H1 (cell line): ENCODE results near the gene AFG1L. TPM values are rescaled to one million over a fixed set of nuclear protein-coding genes. Genes with fewer than 3 reads are reported as not detected.
"Not testable (repeated sequence)": the region's sequence is repeated elsewhere in the genome, so short reads cannot be mapped to it uniquely, and the experiment has no call there.

Experiments
- CTCF ChIA-PET: fragments of 300-600 bp; sonication (Branson Sonifier 250); formaldehyde crosslinking; loops from one replicate; lab custom pipeline; 2021; ENCODE audit not compliant: partially characterized antibody; lab: Charles Lee
- POLR2A ChIA-PET: fragments of 300-600 bp; sonication (Branson Sonifier 250); formaldehyde crosslinking; loops from one replicate; lab custom pipeline; 2021; ENCODE audit warnings: inconsistent platforms; ENCODE audit not compliant: partially characterized antibody; lab: Charles Lee
- DNase-seq, 2 experiments: peaks; one replicate each; pipeline versions ENCODE4 v3.0.0 to v3.0.0-alpha.2; 2010 to 2022; ENCODE audit warnings: low spot score in 2 of 2, low read depth in 1 of 2, mixed read lengths in 1 of 2
- FAIRE-seq: peaks from 2 replicates; lab custom pipeline; 2011; peaks lifted over from hg19 to GRCh38; lab: Jason Lieb, UNC
- H2AFZ ChIP-seq: 2 replicates; pipeline ENCODE4 v1.8.1; 2012; ENCODE audit warnings: low read length, inconsistent platforms
- H2AK5ac ChIP-seq: 2 replicates; pipeline ENCODE4 v1.6.1; 2013; ENCODE audit warnings: low read depth, low read length
- H2BK120ac ChIP-seq: replicated peaks from 2 replicates; pipeline ENCODE3; 2013; ENCODE audit warnings: low read depth, low read length, inconsistent platforms
- H2BK12ac ChIP-seq: 2 replicates; pipeline ENCODE4 v1.6.1; 2013; ENCODE audit warnings: low read depth, low read length
- H2BK15ac ChIP-seq: 2 replicates; pipeline ENCODE4 v1.6.1; 2013; ENCODE audit warnings: low read length
- H2BK20ac ChIP-seq: 2 replicates; pipeline ENCODE4 v1.6.1; 2013; ENCODE audit warnings: low read length
- H2BK5ac ChIP-seq: 2 replicates; pipeline ENCODE4 v1.6.1; 2013; ENCODE audit warnings: low read depth, low read length
- H3K14ac ChIP-seq: 2 replicates; pipeline ENCODE4 v1.6.1; 2013; ENCODE audit warnings: inconsistent platforms; ENCODE audit not compliant: insufficient read length
- H3K18ac ChIP-seq: 2 replicates; pipeline ENCODE4 v1.6.1; 2013; ENCODE audit warnings: low read length; ENCODE audit errors: extremely low read depth
- H3K23ac ChIP-seq: 2 replicates; pipeline ENCODE4 v1.6.1; 2013; ENCODE audit warnings: inconsistent platforms; ENCODE audit not compliant: insufficient read length
- H3K23me2 ChIP-seq: 2 replicates; pipeline ENCODE4 v1.6.1; 2013; ENCODE audit warnings: low read depth, low read length
- H3K27ac ChIP-seq: 2 replicates; pipeline ENCODE4 v1.6.1; 2011; ENCODE audit warnings: low read depth, low read length, inconsistent platforms
- H3K27me3 ChIP-seq, 4 experiments: replicated peaks in 1 of 4; 1 replicate in 1 of 4; 2 replicates in 3 of 4; pipeline versions ENCODE4 v1.6.1 to v1.8.1; 2011 to 2013; ENCODE audit warnings: low read length in 3 of 4, mild to moderate bottlenecking in 3 of 4, inconsistent platforms in 2 of 4, mixed read lengths in 2 of 4, moderate library complexity in 1 of 4; ENCODE audit not compliant: control insufficient read depth in 3 of 4, insufficient read depth in 3 of 4; ENCODE audit errors: extremely low read depth in 1 of 4
- H3K36me3 ChIP-seq, 4 experiments: 2 replicates each; pipeline versions ENCODE4 v1.6.1 to v1.8.1; 2011 to 2013; ENCODE audit warnings: mild to moderate bottlenecking in 4 of 4, low read length in 3 of 4, moderate library complexity in 2 of 4, control low read depth in 1 of 4, inconsistent platforms in 1 of 4; ENCODE audit not compliant: insufficient read depth in 4 of 4, control insufficient read depth in 2 of 4
- H3K4ac ChIP-seq: replicated peaks from 2 replicates; pipeline ENCODE3; 2013; ENCODE audit warnings: low read length, low read depth, mixed read lengths, inconsistent platforms; ENCODE audit not compliant: insufficient read length
- H3K4me1 ChIP-seq, 4 experiments: replicated peaks in 1 of 4; 1 replicate in 1 of 4; 2 replicates in 3 of 4; pipeline versions ENCODE4 v1.6.1 to v1.8.1; 2011 to 2013; ENCODE audit warnings: low read length in 3 of 4, inconsistent platforms in 2 of 4, mixed read lengths in 1 of 4; ENCODE audit not compliant: insufficient read depth in 4 of 4, control insufficient read depth in 3 of 4
- H3K4me2 ChIP-seq, 2 experiments: 2 replicates each; pipeline versions ENCODE4 v1.6.1 to v1.8.1; 2011 to 2013; ENCODE audit warnings: low read depth in 2 of 2, low read length in 2 of 2, control low read depth in 1 of 2, inconsistent platforms in 1 of 2, mild to moderate bottlenecking in 1 of 2; ENCODE audit not compliant: insufficient read depth in 1 of 2
- H3K4me3 ChIP-seq, 4 experiments: fragments of 200-600, 300-600 bp in 1 of 4; sonication (generic), shearing (Covaris generic), sonication (Bioruptor Twin) in 1 of 4; 2 replicates each; pipeline versions ENCODE4 v1.5.1 to v1.8.1; 2011 to 2016; ENCODE audit warnings: low read length in 4 of 4, low read depth in 3 of 4, control low read depth in 2 of 4, inconsistent platforms in 2 of 4, mild to moderate bottlenecking in 2 of 4, mixed read lengths in 1 of 4, moderate library complexity in 1 of 4; ENCODE audit not compliant: insufficient read depth in 2 of 4; ENCODE audit errors: extremely low read depth in 1 of 4
- H3K56ac ChIP-seq: replicated peaks from 2 replicates; pipeline ENCODE3; 2013; ENCODE audit warnings: low read depth, mild to moderate bottlenecking, mixed read lengths, low read length, inconsistent platforms; ENCODE audit not compliant: insufficient read length
- H3K79me1 ChIP-seq: 2 replicates; pipeline ENCODE4 v1.6.1; 2013; ENCODE audit warnings: low read depth, low read length, control low read depth
- H3K79me2 ChIP-seq, 2 experiments: 2 replicates each; pipeline versions ENCODE4 v1.6.1 to v1.8.1; 2012 to 2013; ENCODE audit warnings: low read length in 2 of 2, mild to moderate bottlenecking in 2 of 2, inconsistent platforms in 1 of 2; ENCODE audit not compliant: insufficient read depth in 2 of 2, control insufficient read depth in 1 of 2
- H3K9ac ChIP-seq, 4 experiments: replicated peaks in 1 of 4; 1 replicate in 1 of 4; 2 replicates in 3 of 4; pipeline versions ENCODE4 v1.6.1 to v1.8.1; 2011 to 2013; ENCODE audit warnings: low read depth in 3 of 4, low read length in 3 of 4, control low read depth in 2 of 4, mild to moderate bottlenecking in 2 of 4, moderate library complexity in 2 of 4, inconsistent platforms in 1 of 4; ENCODE audit errors: extremely low read depth in 1 of 4
- H3K9me3 ChIP-seq, 2 experiments: 2 replicates each; pipeline versions ENCODE4 v1.6.1 to v1.8.1; 2012 to 2013; ENCODE audit warnings: mild to moderate bottlenecking in 2 of 2, moderate library complexity in 2 of 2, control low read depth in 1 of 2, inconsistent platforms in 1 of 2, low read depth in 1 of 2, low read length in 1 of 2, mixed read lengths in 1 of 2; ENCODE audit not compliant: insufficient read depth in 2 of 2
- H4K20me1 ChIP-seq, 2 experiments: replicated peaks in 1 of 2; 2 replicates each; pipeline versions ENCODE3 to v1.8.1; 2011 to 2013; ENCODE audit warnings: inconsistent platforms in 2 of 2, low read length in 2 of 2, mild to moderate bottlenecking in 1 of 2; ENCODE audit not compliant: insufficient read depth in 2 of 2, control insufficient read depth in 1 of 2
- H4K5ac ChIP-seq: 2 replicates; pipeline ENCODE4 v1.6.1; 2013; ENCODE audit warnings: low read length, low read depth, mixed read lengths, inconsistent platforms; ENCODE audit not compliant: insufficient read length
- H4K8ac ChIP-seq: 2 replicates; pipeline ENCODE4 v1.8.0; 2013; ENCODE audit warnings: mild to moderate bottlenecking, moderate library complexity, low read length, inconsistent platforms; ENCODE audit not compliant: insufficient read depth; ENCODE audit errors: extremely low read depth
- H4K91ac ChIP-seq: replicated peaks from 2 replicates; pipeline ENCODE3; 2013; ENCODE audit warnings: low read length, mixed read lengths, inconsistent platforms; ENCODE audit not compliant: insufficient read length
- RBBP5 ChIP-seq: IDR thresholded peaks from 2 replicates; pipeline ENCODE4 v1.7.1; 2012; ENCODE audit warnings: low read depth, mild to moderate bottlenecking, inconsistent platforms, low read length, moderate library complexity, borderline replicate concordance
- WGBS, 2 experiments: shearing (Covaris generic) in 1 of 2; methylation state at CpG; one replicate each; pipeline versions ENCODE4 v1.1.6 to v1.1.7; 2013 to 2015; ENCODE audit warnings: low lambda C conversion rate in 2 of 2, mixed read lengths in 2 of 2, inconsistent platforms in 1 of 2, low coverage in 1 of 2, missing lambda C conversion rate in 1 of 2; ENCODE audit not compliant: insufficient replicate concordance in 2 of 2, insufficient coverage in 1 of 2, insufficient read length in 1 of 2; ENCODE audit errors: extremely low coverage in 1 of 2, missing lambda C conversion rate in 1 of 2; 5-methylcytosine and 5-hydroxymethylcytosine counted together
- polyA plus RNA-seq, 7 experiments: library from polyadenylated mRNA; depleted of rRNA in 3 of 7; stranded (reverse) in 5 of 7; unstranded in 2 of 7; fragments of >200 nt in 5 of 7; fragments of 200-250 nt in 2 of 7; gene quantifications; 1 replicate in 5 of 7; 2 replicates in 1 of 7; 4 replicates in 1 of 7; pipeline versions ENCODE4 v1.2.1 to v1.2.3, GENCODE V29; 2011 to 2013; ENCODE audit warnings: missing spikeins in 2 of 7, mixed read lengths in 2 of 7
- total RNA-seq: library from RNA; stranded (reverse); fragmentation: NEBNext Ultra II Directional; extraction: Animal tissue kit (Norgen Biotek cat#: 25700); gene quantifications from 2 replicates; pipeline ENCODE4 v1.2.1, GENCODE V29; 2021

Gene AFG1L
- total and polyA plus RNA-seq, 2 of the 8 experiments (the other 6 are each of a cell fraction or from before 2014, with no cell fraction given), result 0.98 to 5.7 TPM

GRCh38 chr6:108561309-108561647 lies 266.4 kb downstream of the AFG1L start:
- POLR2A ChIA-PET, result interaction anchor here (1.1 to 2.4 kb wide), 4 partner anchors 12 to 276 kb away, joined by 3 to 12 read pairs (median 4); no protein-coding TSS in a partner anchor
- H3K9ac ChIP-seq, result peak overlapping the region in 1 of 4 experiments; percentile 64; a peak in 1 of 7 replicates
- DNase-seq, result peak in 1 of 2 experiments; percentile 66

More at GRCh38 chr6:108561309-108561647, 266.4 kb downstream of the AFG1L start:
- not testable (repeated sequence) for H2BK120ac ChIP-seq, H3K36me3 ChIP-seq, H2BK5ac ChIP-seq, H2BK15ac ChIP-seq, H4K20me1 ChIP-seq, H4K8ac ChIP-seq, H3K9me3 ChIP-seq, H3K14ac ChIP-seq, H2BK20ac ChIP-seq, H4K91ac ChIP-seq, H3K27ac ChIP-seq, H2AFZ ChIP-seq, FAIRE-seq, H4K5ac ChIP-seq, H3K4ac ChIP-seq, H3K18ac ChIP-seq, H3K56ac ChIP-seq, H2AK5ac ChIP-seq, H3K79me1 ChIP-seq, H3K23ac ChIP-seq
- Histone ChIP-seq H3K27me3 (peaks cover 0 to 20% (median 10%) of the 10 kb centered on the region in 4 experiments; a peak in 5 of 7 replicates), H2BK12ac (0 out of 2 replicates have a peak overlapping the region, but pooled peaks have one; percentile 78), H3K79me2 (peaks cover 3 to 40% of the 10 kb centered on the region in 2 experiments), H3K4me3 (peak overlapping the region; percentile 86 to 99 (median 92)), H3K4me1 (peaks cover 5 to 15% (median 7%) of the 10 kb centered on the region in 4 experiments), H3K4me2 (peak overlapping the region; percentile 97 to 98; a peak in 3 of 4 replicates), H3K23me2 (peaks cover 20% of the 10 kb centered on the region)
- CTCF ChIA-PET, result interaction anchor here (1.3 kb wide), 1 partner anchor 9 kb away, joined by 4 read pairs; no protein-coding TSS in a partner anchor
- 0 out of 2 replicates have a peak, but pooled peaks have one; percentile 37 for TF ChIP-seq RBBP5
- no CpG with 5 or more reads among the region's 40 CpGs for WGBS, 2 experiments
